ENCODE data around the gene IGFN1.

DNA sequence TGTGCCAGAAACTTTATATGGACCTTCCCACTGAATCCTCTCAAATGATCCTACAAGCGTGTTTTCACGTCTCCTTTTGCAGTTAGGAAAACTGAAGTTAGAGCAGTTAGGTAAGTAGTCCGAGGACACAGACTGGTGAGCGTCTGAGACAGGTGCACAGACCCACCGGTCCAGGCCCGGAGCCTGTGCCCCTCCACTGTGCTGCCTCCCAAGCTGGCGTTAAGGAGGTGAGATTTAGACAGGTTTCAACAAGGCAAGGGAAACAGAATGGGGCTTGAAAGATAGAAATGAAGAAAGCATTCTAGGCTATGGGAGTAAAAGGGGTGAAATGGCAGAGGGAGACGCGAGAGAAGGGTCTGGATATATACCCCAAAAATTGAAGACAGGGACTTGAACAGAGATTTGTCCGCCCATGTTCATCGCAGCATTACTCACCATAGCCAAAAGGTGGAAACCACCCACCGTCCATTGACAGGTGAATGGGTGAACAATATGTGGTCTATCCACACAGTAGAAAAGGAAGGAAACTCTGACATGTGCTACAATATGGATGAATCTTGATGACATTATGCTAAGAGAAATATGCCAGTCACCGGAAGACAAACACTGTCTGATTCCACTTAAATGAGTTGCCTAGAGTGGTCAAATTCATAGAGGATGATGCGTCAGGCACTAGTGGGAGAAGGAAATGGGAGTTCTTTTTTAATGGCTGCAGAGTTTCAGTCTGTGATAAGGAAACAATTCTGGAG is 77.0 kb downstream of the IGFN1 start:
- TF ChIP-seq CTCF (IDR thresholded peaks at IDR 0.05) = no peak
- no peak for TF ChIP-seq POLR2A (IDR thresholded peaks at IDR 0.05)

Measured in esophagus squamous epithelium (tissue), 4 donors.